ENCODE data around the gene PRKAG2. TPM values are rescaled to one million over a fixed set of nuclear protein-coding genes. Genes with fewer than 3 reads are reported as not detected.
A peak's percentile ranks its signal among the peaks of the same experiment; 100 is the strongest.
"Not testable (repeated sequence)": the region's sequence is repeated elsewhere in the genome, so short reads cannot be mapped to it uniquely, and the experiment has no call there.

Gene PRKAG2
- total RNA-seq, 2 donors from 2014 or later = 23.2 to 28.4 TPM

DNA sequence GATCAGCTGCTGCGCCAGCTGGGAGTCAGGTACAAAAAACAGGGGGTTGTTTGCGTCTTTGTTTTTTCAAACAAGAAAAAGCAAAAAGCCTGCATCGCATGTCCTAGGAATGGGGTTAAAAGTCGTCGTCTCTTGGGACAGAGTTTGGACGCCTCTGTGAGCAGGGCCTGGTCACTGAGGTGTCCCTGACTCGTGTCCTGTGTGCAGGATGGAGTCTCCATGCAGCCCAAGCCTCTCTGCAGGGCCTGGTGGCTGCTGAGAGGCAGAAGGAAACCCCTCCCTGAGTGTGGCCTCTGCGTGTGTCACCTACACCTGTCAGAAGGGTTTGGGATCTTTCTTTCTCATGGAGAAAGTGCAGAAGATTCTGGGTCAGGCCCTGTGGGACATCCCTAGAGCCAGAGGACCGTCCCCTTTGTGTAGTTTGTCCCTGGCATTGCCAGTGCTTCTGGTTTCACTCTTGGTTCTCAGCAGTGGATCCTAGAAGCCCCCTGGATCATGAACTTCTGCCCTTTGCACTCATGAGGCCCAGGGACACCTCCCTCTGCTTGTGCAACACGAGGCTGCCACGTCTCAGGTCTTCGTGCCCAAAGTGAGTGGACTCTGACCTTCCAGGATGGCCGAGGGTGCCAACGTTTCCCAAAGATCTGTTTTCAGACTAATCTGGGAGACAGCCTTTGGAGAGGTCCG is 75.0 kb downstream of the PRKAG2 start:
- Mint-ChIP-seq H3K4me1 (ENCODE audit: low read depth) (peaks cover 10% of the 10 kb centered on the region), H3K27ac (no peak overlapping the region)
- no peak for ATAC-seq (replicated peaks in 1 of 2)

DNA sequence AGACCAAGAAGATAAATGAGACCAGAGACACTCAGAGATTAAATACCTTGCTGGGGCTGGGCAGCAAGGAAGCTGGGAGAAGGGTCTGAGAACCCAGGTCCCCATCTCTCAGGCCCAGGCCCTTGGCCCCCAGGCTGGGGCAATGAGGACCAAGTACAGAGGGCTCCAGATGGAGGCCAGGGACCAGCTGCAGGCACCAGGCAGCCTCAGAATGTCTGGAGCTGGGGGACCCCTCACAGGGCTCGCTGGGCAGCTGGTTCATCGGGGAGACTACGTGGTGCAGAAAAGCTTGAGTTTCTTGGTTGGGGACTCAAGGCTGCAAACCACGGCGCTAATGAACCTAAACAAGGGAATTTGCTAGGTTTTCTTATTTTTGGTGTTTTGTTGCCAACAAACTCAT is 75.6 kb downstream of the PRKAG2 start:
- H3K27ac Mint-ChIP-seq = no peak overlapping the region
- H3K4me3 Mint-ChIP-seq = no peak overlapping the region
- H3K27me3 Mint-ChIP-seq (ENCODE audit: low read depth) = no peaks in the 10 kb centered on the region
- no peaks in the 10 kb centered on the region for H3K9me3 Mint-ChIP-seq
- DNase-seq = no peak
- peaks cover 11% of the 10 kb centered on the region for H3K4me1 Mint-ChIP-seq (ENCODE audit: low read depth)
- ATAC-seq (replicated peaks in 1 of 2) = no peak
- no peaks in the 10 kb centered on the region for H3K36me3 Mint-ChIP-seq (ENCODE audit: insufficient read depth in 2 of 2)

More for the DNA sequence above, 75.0 kb downstream of the PRKAG2 start:
- H3K9me3 Mint-ChIP-seq = no peaks in the 10 kb centered on the region
- H3K4me3 Mint-ChIP-seq = no peak overlapping the region
- no peaks in the 10 kb centered on the region for H3K27me3 Mint-ChIP-seq (ENCODE audit: low read depth)
- DNase-seq = no peak
- no peaks in the 10 kb centered on the region for H3K36me3 Mint-ChIP-seq (ENCODE audit: insufficient read depth in 2 of 2)

GRCh38 chr7:151800861-151801260 is 76.1 kb downstream of the PRKAG2 start:
- H3K27me3 Mint-ChIP-seq (ENCODE audit: low read depth) = no peaks in the 10 kb centered on the region
- peaks cover 14% of the 10 kb centered on the region for H3K4me1 Mint-ChIP-seq (ENCODE audit: low read depth)
- no peaks in the 10 kb centered on the region for H3K9me3 Mint-ChIP-seq
- ATAC-seq (replicated peaks in 1 of 2) = no peak
- no peak overlapping the region for H3K27ac Mint-ChIP-seq
- no peaks in the 10 kb centered on the region for H3K36me3 Mint-ChIP-seq (ENCODE audit: insufficient read depth in 2 of 2)
- no peak for DNase-seq
- no peak overlapping the region for H3K4me3 Mint-ChIP-seq

DNA sequence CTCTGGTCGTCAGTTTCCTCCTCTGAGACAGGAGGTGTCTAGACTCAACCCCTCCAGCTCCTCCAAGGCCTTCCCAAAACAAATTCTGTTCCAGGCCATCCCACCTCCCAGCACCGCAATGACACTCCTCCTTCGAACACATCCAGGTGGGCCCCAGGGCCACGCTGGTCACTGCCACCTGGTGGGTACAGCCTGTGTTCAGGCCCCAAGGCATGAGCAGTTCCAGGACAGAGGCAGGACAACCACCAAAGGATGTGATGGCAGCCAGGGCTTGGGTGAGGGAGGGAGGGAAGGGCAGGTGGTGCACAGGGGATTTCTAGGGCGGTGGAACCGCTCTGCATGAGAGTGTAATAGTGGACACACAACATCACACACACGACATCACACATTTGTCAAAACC is 76.5 kb downstream of the PRKAG2 start:
- H3K27ac Mint-ChIP-seq = no peak overlapping the region
- no peaks in the 10 kb centered on the region for H3K36me3 Mint-ChIP-seq (ENCODE audit: insufficient read depth in 2 of 2)
- no peaks in the 10 kb centered on the region for H3K9me3 Mint-ChIP-seq
- H3K4me1 Mint-ChIP-seq (ENCODE audit: low read depth) = peaks cover 17% of the 10 kb centered on the region
- no peaks in the 10 kb centered on the region for H3K27me3 Mint-ChIP-seq (ENCODE audit: low read depth)
- DNase-seq = no peak
- no peak for ATAC-seq (replicated peaks in 1 of 2)
- H3K4me3 Mint-ChIP-seq = no peak overlapping the region

DNA sequence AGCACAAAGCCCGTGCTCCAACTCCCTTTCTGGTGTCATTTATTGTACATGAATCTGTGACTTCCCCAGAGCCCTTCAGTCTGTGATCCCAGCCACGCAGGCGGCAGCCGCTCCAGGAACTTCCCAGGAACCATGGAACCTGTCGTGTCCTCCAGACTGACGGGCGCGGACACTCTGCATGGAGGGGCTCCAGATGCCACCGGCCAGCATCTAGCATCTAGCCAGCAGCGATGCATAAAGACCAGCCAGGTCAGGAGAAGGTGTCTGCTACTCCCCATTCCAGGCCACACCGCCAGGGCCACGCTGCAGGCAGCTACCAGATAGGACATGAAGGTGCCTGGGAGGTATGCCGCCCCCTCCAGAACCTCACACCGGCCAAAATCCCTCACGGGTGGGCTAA is 77.4 kb downstream of the PRKAG2 start:
- DNase-seq (no peak), ATAC-seq (replicated peaks in 1 of 2) (no peak)
- H3K27ac Mint-ChIP-seq = peak overlapping the region; percentile 54
- H3K4me1 Mint-ChIP-seq (ENCODE audit: low read depth) = peaks cover 24% of the 10 kb centered on the region
- H3K9me3 Mint-ChIP-seq = no peaks in the 10 kb centered on the region
- no peak overlapping the region for H3K4me3 Mint-ChIP-seq
- no peaks in the 10 kb centered on the region for H3K27me3 Mint-ChIP-seq (ENCODE audit: low read depth)
- H3K36me3 Mint-ChIP-seq (ENCODE audit: insufficient read depth in 2 of 2) = no peaks in the 10 kb centered on the region

- no peak for DNase-seq
- Mint-ChIP-seq H3K4me1 (ENCODE audit: low read depth) (peaks cover 29% of the 10 kb centered on the region), H3K27ac (no peak overlapping the region), H3K4me3 (no peak overlapping the region), H3K36me3 (ENCODE audit: insufficient read depth in 2 of 2) (no peaks in the 10 kb centered on the region), H3K27me3 (ENCODE audit: low read depth) (no peaks in the 10 kb centered on the region), H3K9me3 (no peaks in the 10 kb centered on the region)
- no peak for ATAC-seq (replicated peaks in 1 of 2)
Measured at GRCh38 chr7:151798851-151799448, 78.0 kb downstream of the PRKAG2 start.

DNA sequence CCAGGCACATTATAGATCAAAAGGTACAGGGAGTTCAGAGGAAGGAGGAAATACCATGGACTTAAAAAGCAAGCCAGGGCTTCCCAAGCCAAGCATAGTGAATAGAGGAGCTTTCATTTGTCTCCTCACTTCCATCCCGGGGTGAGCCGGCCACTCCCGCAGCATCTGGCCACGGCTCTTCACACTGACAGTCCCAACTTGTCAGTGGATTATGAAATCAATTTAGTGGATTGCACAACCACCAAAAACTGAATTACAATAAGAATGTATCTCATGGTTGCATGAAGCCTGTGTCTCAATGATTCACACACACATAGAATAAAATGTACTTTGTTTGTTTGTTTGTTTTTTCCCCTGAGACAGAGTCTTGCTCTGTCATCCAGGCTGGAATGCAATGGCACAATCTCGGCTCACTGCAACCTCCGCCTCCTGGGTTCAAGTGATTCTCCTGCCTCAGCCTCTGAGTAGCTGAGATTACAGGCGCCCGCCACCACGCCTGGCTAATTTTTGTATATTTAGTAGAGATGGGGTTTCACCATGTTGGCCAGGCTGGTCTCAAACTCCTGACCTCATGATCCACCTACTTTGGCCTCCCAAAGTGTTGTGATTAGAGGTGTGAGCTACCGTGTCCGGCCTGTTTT is 79.1 kb downstream of the PRKAG2 start:
- not testable (repeated sequence) for DNase-seq; H3K4me3 Mint-ChIP-seq; ATAC-seq (replicated peaks in 1 of 2); H3K36me3 Mint-ChIP-seq (ENCODE audit: insufficient read depth in 2 of 2); H3K9me3 Mint-ChIP-seq; H3K27me3 Mint-ChIP-seq (ENCODE audit: low read depth); H3K27ac Mint-ChIP-seq
- peaks cover 29% of the 10 kb centered on the region for H3K4me1 Mint-ChIP-seq (ENCODE audit: low read depth)

DNA sequence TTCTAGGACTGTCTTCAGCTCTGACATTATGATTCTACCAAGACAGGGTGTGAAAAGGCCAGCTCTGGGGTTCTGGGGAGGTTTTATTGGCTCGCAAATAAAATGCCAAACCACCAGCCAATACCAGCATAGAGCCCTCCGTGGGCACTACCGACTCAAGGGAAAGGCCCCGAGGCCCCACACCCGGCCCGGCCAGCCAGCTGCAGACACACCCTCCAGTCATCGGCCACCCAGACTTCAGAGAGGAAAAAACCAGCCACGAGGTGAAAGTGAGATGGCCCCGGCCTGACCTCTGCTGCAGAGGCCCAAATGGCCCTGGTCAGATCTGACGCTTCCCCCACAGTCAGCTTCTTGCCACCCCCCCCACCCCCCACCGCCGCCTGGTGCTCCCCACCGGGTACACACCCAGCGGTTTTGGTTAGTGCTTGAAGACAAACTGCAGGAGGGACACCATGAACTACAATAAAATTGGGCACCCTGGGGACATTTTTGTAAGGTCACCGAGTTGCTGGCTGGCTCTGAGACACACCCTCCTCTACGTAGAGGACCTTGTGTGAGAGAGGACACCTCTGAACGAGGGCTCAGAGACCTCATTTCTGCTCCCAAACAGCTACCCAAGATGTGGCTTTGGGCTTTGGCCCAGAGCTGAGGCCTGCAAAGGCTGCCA is 79.9 kb downstream of the PRKAG2 start:
- Mint-ChIP-seq H3K9me3 (no peaks in the 10 kb centered on the region), H3K36me3 (ENCODE audit: insufficient read depth in 2 of 2) (no peaks in the 10 kb centered on the region), H3K27me3 (ENCODE audit: low read depth) (no peaks in the 10 kb centered on the region), H3K4me3 (no peak overlapping the region), H3K4me1 (ENCODE audit: low read depth) (peaks cover 29% of the 10 kb centered on the region), H3K27ac (no peak overlapping the region)
- DNase-seq = no peak
- ATAC-seq (replicated peaks in 1 of 2) = no peak

GRCh38 chr7:151796091-151796870 is 80.6 kb downstream of the PRKAG2 start:
- no peaks in the 10 kb centered on the region for H3K27me3 Mint-ChIP-seq (ENCODE audit: low read depth)
- ATAC-seq (replicated peaks in 1 of 2) (no peak), DNase-seq (no peak)
- H3K36me3 Mint-ChIP-seq (ENCODE audit: insufficient read depth in 2 of 2) = no peaks in the 10 kb centered on the region
- H3K9me3 Mint-ChIP-seq = no peaks in the 10 kb centered on the region
- H3K4me1 Mint-ChIP-seq (ENCODE audit: low read depth) = peaks cover 29% of the 10 kb centered on the region
- H3K27ac Mint-ChIP-seq = peak overlapping the region; percentile 59
- peak overlapping the region in 1 of 2 donors; percentile 49 for H3K4me3 Mint-ChIP-seq

GRCh38 chr7:151795168-151795811 is 81.6 kb downstream of the PRKAG2 start:
- DNase-seq = peak; percentile 86
- H3K27ac Mint-ChIP-seq = peak overlapping the region; percentile 5
- no peaks in the 10 kb centered on the region for H3K36me3 Mint-ChIP-seq (ENCODE audit: insufficient read depth in 2 of 2)
- peak; percentile 90 to 93 for ATAC-seq (replicated peaks in 1 of 2)
- peak overlapping the region; percentile 21 to 22 for H3K4me3 Mint-ChIP-seq
- no peaks in the 10 kb centered on the region for H3K27me3 Mint-ChIP-seq (ENCODE audit: low read depth)
- no peaks in the 10 kb centered on the region for H3K9me3 Mint-ChIP-seq
- H3K4me1 Mint-ChIP-seq (ENCODE audit: low read depth) = peaks cover 29% of the 10 kb centered on the region

- Mint-ChIP-seq H3K9me3 (no peaks in the 10 kb centered on the region), H3K4me3 (peak overlapping the region in 1 of 2 donors; percentile 21), H3K27me3 (ENCODE audit: low read depth) (no peaks in the 10 kb centered on the region), H3K36me3 (ENCODE audit: insufficient read depth in 2 of 2) (no peaks in the 10 kb centered on the region), H3K4me1 (ENCODE audit: low read depth) (peaks cover 29% of the 10 kb centered on the region), H3K27ac (peak overlapping the region; percentile 23)
- no peak for DNase-seq
- ATAC-seq (replicated peaks in 1 of 2) = peak in 1 of 2 donors; percentile 1
Measured at GRCh38 chr7:151794508-151795167, 82.3 kb downstream of the PRKAG2 start.

DNA sequence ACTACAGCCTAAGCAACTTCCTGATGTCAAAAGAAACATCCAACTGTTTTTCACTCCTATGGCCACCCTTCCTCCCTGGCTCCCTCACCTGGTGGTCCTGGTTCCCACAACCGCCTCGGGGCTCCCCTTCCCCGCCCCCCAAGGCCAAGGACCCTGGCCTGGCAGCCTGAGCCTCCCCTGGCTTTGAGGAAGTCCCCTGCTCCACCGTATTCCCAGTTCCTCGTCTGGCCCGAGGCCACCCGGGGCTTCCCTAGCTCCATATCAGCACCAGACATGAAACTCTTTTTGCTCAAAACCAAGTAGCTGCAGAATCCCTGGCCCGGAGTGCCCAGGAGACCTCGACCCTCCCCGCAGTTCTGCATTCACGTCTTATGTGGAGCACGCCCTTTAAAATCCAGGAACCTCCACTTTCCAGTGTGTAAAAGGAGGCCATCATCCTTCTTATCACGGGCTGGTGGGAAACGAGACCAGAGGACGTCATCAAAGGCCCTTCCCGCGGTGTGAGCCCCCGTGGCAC is 82.9 kb downstream of the PRKAG2 start:
- peak overlapping the region; percentile 23 for H3K27ac Mint-ChIP-seq
- no peaks in the 10 kb centered on the region for H3K27me3 Mint-ChIP-seq (ENCODE audit: low read depth)

More for the DNA sequence above, 82.9 kb downstream of the PRKAG2 start:
- ATAC-seq (replicated peaks in 1 of 2) (no peak), DNase-seq (no peak)
- no peaks in the 10 kb centered on the region for H3K9me3 Mint-ChIP-seq
- H3K4me3 Mint-ChIP-seq = no peak overlapping the region
- H3K4me1 Mint-ChIP-seq (ENCODE audit: low read depth) = peaks cover 29% of the 10 kb centered on the region
- H3K36me3 Mint-ChIP-seq (ENCODE audit: insufficient read depth in 2 of 2) = no peaks in the 10 kb centered on the region
